Naive thymus-derived CD4-positive, alpha-beta T cell (primary cell): ENCODE data around the gene ZKSCAN8. TPM values are rescaled to one million over a fixed set of nuclear protein-coding genes. Genes with fewer than 3 reads are reported as not detected.

Experiments
- ATAC-seq: fragments of 150-1000 bp; cut with Tn5 transposase; 2 replicates; pipeline ENCODE4 v1.10.0; 2021; ENCODE audit warnings: mild to moderate bottlenecking, moderate library complexity
- CTCF ChIA-PET: fragments of 350-600 bp; sonication (Branson Sonifier 250); formaldehyde crosslinking; loops from one replicate; lab custom pipeline; 2021; ENCODE audit warnings: antibody characterized with exemption; lab: Charles Lee
- POLR2A ChIA-PET: fragments of 350-600 bp; sonication (Branson Sonifier 250); formaldehyde crosslinking; loops from one replicate; lab custom pipeline; 2021; ENCODE audit warnings: antibody characterized with exemption, inconsistent platforms; lab: Charles Lee
- DNase-seq, 9 donors: peaks; one replicate each; pipeline versions ENCODE4 v3.0.0 to v3.0.0-alpha.2; 2020 to 2022; ENCODE audit warnings: mixed read lengths in 1 of 9
- H3K27ac ChIP-seq: one replicate; pipeline ENCODE4 v1.7.0; 2013; ENCODE audit warnings: mild to moderate bottlenecking, low read depth, low read length, moderate library complexity
- H3K27me3 ChIP-seq, 2 donors: one replicate each; pipeline ENCODE4 v1.7.0; 2013; ENCODE audit warnings: low read length in 2 of 2, mild to moderate bottlenecking in 2 of 2, moderate library complexity in 2 of 2; ENCODE audit not compliant: control insufficient read depth in 2 of 2, insufficient read depth in 2 of 2
- H3K36me3 ChIP-seq, 3 experiments: 1 replicate in 2 of 3; 2 replicates in 1 of 3; pipeline ENCODE4 v1.7.0; 2013; ENCODE audit warnings: low read length in 3 of 3, mild to moderate bottlenecking in 3 of 3, moderate library complexity in 1 of 3; ENCODE audit not compliant: insufficient read depth in 3 of 3, control insufficient read depth in 2 of 3
- H3K4me1 ChIP-seq, 2 donors: one replicate each; pipeline ENCODE4 v1.7.0; 2013; ENCODE audit warnings: low read length in 2 of 2, mild to moderate bottlenecking in 2 of 2, moderate library complexity in 1 of 2; ENCODE audit not compliant: control insufficient read depth in 2 of 2, insufficient read depth in 2 of 2
- H3K4me3 ChIP-seq: 2 replicates; pipeline ENCODE4 v1.7.0; 2013; ENCODE audit warnings: mild to moderate bottlenecking, low read length
- H3K9me3 ChIP-seq, 3 experiments: 1 replicate in 2 of 3; 2 replicates in 1 of 3; pipeline ENCODE4 v1.7.0; 2013; ENCODE audit warnings: low read length in 3 of 3; ENCODE audit not compliant: control insufficient read depth in 2 of 3
- H3K27ac Mint-ChIP-seq, 9 donors: one replicate each; pipeline ENCODE4 v1.8.0; 2020 to 2022; ENCODE audit warnings: mixed read lengths in 9 of 9, mild to moderate bottlenecking in 8 of 9, moderate library complexity in 5 of 9, inconsistent platforms in 2 of 9
- H3K27me3 Mint-ChIP-seq, 5 donors: one replicate each; pipeline ENCODE4 v1.8.0; 2021 to 2022; ENCODE audit warnings: mixed read lengths in 5 of 5, mild to moderate bottlenecking in 1 of 5
- H3K36me3 Mint-ChIP-seq, 5 donors: one replicate each; pipeline ENCODE4 v1.8.0; 2020 to 2022; ENCODE audit warnings: mixed read lengths in 5 of 5, mild to moderate bottlenecking in 3 of 5, inconsistent platforms in 1 of 5
- H3K4me1 Mint-ChIP-seq, 7 donors: one replicate each; pipeline ENCODE4 v1.8.0; 2020 to 2022; ENCODE audit warnings: mixed read lengths in 7 of 7, mild to moderate bottlenecking in 3 of 7, inconsistent platforms in 1 of 7
- H3K4me3 Mint-ChIP-seq, 10 donors: one replicate each; pipeline ENCODE4 v1.8.0; 2020 to 2022; ENCODE audit warnings: mild to moderate bottlenecking in 10 of 10, mixed read lengths in 10 of 10, moderate library complexity in 6 of 10, inconsistent platforms in 2 of 10
- H3K9me3 Mint-ChIP-seq, 11 donors: one replicate each; pipeline ENCODE4 v1.8.0; 2020 to 2022; ENCODE audit warnings: mixed read lengths in 11 of 11, mild to moderate bottlenecking in 4 of 11, inconsistent platforms in 1 of 11, moderate library complexity in 1 of 11
- intact Hi-C, 2 donors: fragments of 100-400 bp; cut with micrococcal nuclease; formaldehyde crosslinking; loops; one replicate each; pipeline ENCODE4 v1.15.1; 2023
- polyA plus RNA-seq, 2 donors: library from polyadenylated mRNA; unstranded; fragments of 300-500 nt; fragmentation: Illumina TruSeq; gene quantifications; one replicate each; pipeline ENCODE4 v1.2.3, GENCODE V29; 2021
- total RNA-seq, 6 experiments: library from RNA in 5 of 6; stranded (reverse) in 5 of 6; gene quantifications; 1 replicate in 5 of 6; 2 replicates in 1 of 6; pipeline ENCODE4 v1.2.3 and lab custom pipeline; 2021 to 2026

Gene ZKSCAN8
- total and polyA plus RNA-seq, 7 experiments from 2014 or later = 0.52 to 46.7 (median 25.0) TPM

- Mint-ChIP-seq H3K27ac (peak overlapping the region; percentile 79 to 100 (median 90)), H3K4me1 (peaks cover 29 to 82% (median 77%) of the 10 kb centered on the region in 7 donors), H3K9me3 (no peaks in the 10 kb centered on the region), H3K36me3 (peaks cover 2 to 18% (median 17%) of the 10 kb centered on the region in 5 donors), H3K4me3 (peak overlapping the region; percentile 76 to 99 (median 97)), H3K27me3 (no peaks in the 10 kb centered on the region)
- H3K27ac ChIP-seq = peak overlapping the region; percentile 59
- no peaks in the 10 kb centered on the region for H3K27me3 ChIP-seq
- intact Hi-C loops = loop anchor here (1.0 to 10.0 kb wide), 14 partner anchors 16 to 966 kb away; partner anchors contain the start of genes ZKSCAN4 (in 2 of the 2), ZSCAN16 (in 2 of the 2), ZSCAN23 (in 2 of the 2) and ZKSCAN3 (in 1 of the 2)
- ChIA-PET POLR2A (interaction anchor here (0.6 to 6.4 kb wide), 15 partner anchors 9 to 1853 kb away, joined by 3 to 75 read pairs (median 6); partner anchors contain the start of genes ZKSCAN4, ZSCAN16, ZSCAN26 and ZSCAN31), CTCF (interaction anchor here (0.7 to 1.8 kb wide), 4 partner anchors 13 to 215 kb away, joined by 4 to 6 read pairs (median 4); partner anchors contain the start of gene ZKSCAN3)
- H3K9me3 ChIP-seq = no peaks in the 10 kb centered on the region
- H3K4me1 ChIP-seq = peaks cover 19 to 35% of the 10 kb centered on the region in 2 donors
- H3K4me3 ChIP-seq = peak overlapping the region; percentile 19
- DNase-seq (no peak), ATAC-seq (no peak)
- H3K36me3 ChIP-seq = peaks cover 0 to 5% (median 0%) of the 10 kb centered on the region in 3 experiments
Observed at GRCh38 chr6:28140616-28141015, 1.1 kb upstream of the ZKSCAN8 start.

DNA sequence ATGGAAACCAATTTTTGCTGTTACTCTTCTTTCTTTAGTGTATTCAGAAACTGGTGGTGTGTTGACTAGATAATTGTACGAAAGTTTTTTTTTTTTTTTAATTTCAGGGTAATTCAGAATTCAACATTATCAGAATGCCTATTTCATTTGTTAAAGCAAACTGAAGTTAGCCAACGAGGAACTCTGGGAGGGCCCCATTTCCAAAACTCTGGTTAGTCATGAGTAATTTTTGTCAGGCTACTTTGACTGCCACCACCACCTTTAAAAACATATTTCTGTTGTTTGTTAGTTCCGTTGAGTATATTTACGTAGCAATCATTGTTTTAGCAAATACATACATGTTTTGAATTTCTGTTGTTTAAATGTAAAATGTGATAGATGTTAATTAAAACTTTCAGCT, 763 bp downstream of the ZKSCAN8 start:
- peak overlapping the region; percentile 90 to 100 (median 93) for H3K27ac Mint-ChIP-seq
- H3K4me1 ChIP-seq = peaks cover 19 to 36% of the 10 kb centered on the region in 2 donors
- CTCF ChIA-PET = interaction anchor here (1.1 to 1.4 kb wide), 2 partner anchors 118 to 125 kb away, joined by 4 read pairs; partner anchors contain the start of gene ZSCAN26
- intact Hi-C loops = loop anchor here (5.0 to 10.0 kb wide), 3 partner anchors 195 to 968 kb away; partner anchors contain the start of genes ZSCAN23 (in 1 of the 2) and ZSCAN31 (in 1 of the 2)
- no peak for ATAC-seq
- peaks cover 27 to 76% (median 68%) of the 10 kb centered on the region in 7 donors for H3K4me1 Mint-ChIP-seq
- peak overlapping the region; percentile 94 to 99 (median 98) for H3K4me3 Mint-ChIP-seq
- H3K27me3 Mint-ChIP-seq = no peaks in the 10 kb centered on the region
- POLR2A ChIA-PET = interaction anchor here (0.6 to 4.0 kb wide), 12 partner anchors 9 to 305 kb away, joined by 3 to 22 read pairs (median 4); partner anchors contain the start of genes ZKSCAN4, ZSCAN16 and ZSCAN26
- no peaks in the 10 kb centered on the region for H3K27me3 ChIP-seq
- H3K4me3 ChIP-seq = peak overlapping the region; percentile 85
- peaks cover 0 to 9% (median 0%) of the 10 kb centered on the region in 3 experiments for H3K36me3 ChIP-seq
- no peaks in the 10 kb centered on the region for H3K9me3 Mint-ChIP-seq
- H3K27ac ChIP-seq = peak overlapping the region; percentile 75
- H3K36me3 Mint-ChIP-seq = peaks cover 5 to 26% (median 22%) of the 10 kb centered on the region in 5 donors
- DNase-seq = no peak
- no peaks in the 10 kb centered on the region for H3K9me3 ChIP-seq

GRCh38 chr6:28145231-28145630, 3.5 kb downstream of the ZKSCAN8 start:
- H3K27ac ChIP-seq = no peak overlapping the region
- CTCF ChIA-PET = no interaction called here
- Mint-ChIP-seq H3K4me3 (no peak overlapping the region), H3K27ac (no peak overlapping the region), H3K4me1 (peaks cover 22 to 63% (median 59%) of the 10 kb centered on the region in 7 donors), H3K9me3 (no peaks in the 10 kb centered on the region), H3K27me3 (no peaks in the 10 kb centered on the region), H3K36me3 (peaks cover 23 to 49% (median 41%) of the 10 kb centered on the region in 5 donors)
- intact Hi-C loops = loop anchor here in 1 of 2 donors (10.0 kb wide), 1 partner anchor 970 kb away; no protein-coding TSS in a partner anchor
- peaks cover 9 to 25% of the 10 kb centered on the region in 2 donors for H3K4me1 ChIP-seq
- H3K27me3 ChIP-seq = no peaks in the 10 kb centered on the region
- DNase-seq (no peak), ATAC-seq (no peak)
- peaks cover 4 to 33% (median 15%) of the 10 kb centered on the region in 3 experiments for H3K36me3 ChIP-seq
- H3K9me3 ChIP-seq = no peaks in the 10 kb centered on the region
- no peak overlapping the region for H3K4me3 ChIP-seq
- POLR2A ChIA-PET = no interaction called here

DNA sequence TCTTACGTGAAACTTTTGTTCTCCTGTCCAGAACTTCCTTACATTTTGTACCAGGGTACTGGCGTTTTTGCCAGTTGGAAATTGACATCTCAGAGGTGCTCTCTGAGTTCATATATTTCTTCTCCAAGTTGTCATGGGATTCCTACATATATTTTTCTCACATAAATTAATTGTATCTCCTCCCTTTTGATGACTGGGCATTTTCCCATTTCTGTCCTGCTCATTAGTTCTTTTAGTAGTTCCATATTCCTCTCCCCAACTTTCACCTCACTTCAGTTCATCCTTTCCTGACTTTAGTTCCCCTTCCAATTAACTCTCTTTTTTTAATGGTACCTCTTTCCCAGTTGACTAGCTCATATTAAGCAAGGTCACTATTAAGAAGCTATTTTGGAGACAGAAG, 10.8 kb downstream of the ZKSCAN8 start:
- no peak overlapping the region for H3K4me3 Mint-ChIP-seq
- ChIA-PET CTCF (no interaction called here), POLR2A (interaction anchor here (1.2 to 2.7 kb wide), 2 partner anchors 11 to 15 kb away, joined by 3 to 10 read pairs; partner anchors contain the start of gene ZKSCAN8)
- peaks cover 0 to 34% (median 0%) of the 10 kb centered on the region in 11 donors for H3K9me3 Mint-ChIP-seq
- H3K4me3 ChIP-seq = no peak overlapping the region
- no peaks in the 10 kb centered on the region for H3K27me3 Mint-ChIP-seq
- H3K27ac ChIP-seq = no peak overlapping the region
- intact Hi-C loops = no loop called here
- no peaks in the 10 kb centered on the region for H3K4me1 ChIP-seq
- no peak for DNase-seq
- H3K9me3 ChIP-seq = no peaks in the 10 kb centered on the region
- H3K36me3 Mint-ChIP-seq = peaks cover 49 to 88% (median 81%) of the 10 kb centered on the region in 5 donors
- no peak for ATAC-seq
- no peak overlapping the region for H3K27ac Mint-ChIP-seq
- peaks cover 28 to 78% (median 35%) of the 10 kb centered on the region in 3 experiments for H3K36me3 ChIP-seq
- H3K4me1 Mint-ChIP-seq = peaks cover 2 to 7% (median 5%) of the 10 kb centered on the region in 7 donors
- H3K27me3 ChIP-seq = no peaks in the 10 kb centered on the region

GRCh38 chr6:28153546-28153945, 11.9 kb downstream of the ZKSCAN8 start:
- Mint-ChIP-seq H3K4me3 (no peak overlapping the region), H3K27ac (no peak overlapping the region), H3K9me3 (peaks cover 0 to 34% (median 0%) of the 10 kb centered on the region in 11 donors), H3K4me1 (peaks cover 0 to 4% (median 0%) of the 10 kb centered on the region in 7 donors), H3K36me3 (peaks cover 47 to 88% (median 84%) of the 10 kb centered on the region in 5 donors), H3K27me3 (no peaks in the 10 kb centered on the region)
- ATAC-seq = no peak
- intact Hi-C loops = no loop called here
- DNase-seq = no peak
- Histone ChIP-seq H3K27ac (no peak overlapping the region), H3K4me1 (no peaks in the 10 kb centered on the region), H3K4me3 (no peak overlapping the region), H3K9me3 (no peaks in the 10 kb centered on the region), H3K36me3 (peaks cover 28 to 70% (median 30%) of the 10 kb centered on the region in 3 experiments), H3K27me3 (no peaks in the 10 kb centered on the region)
- CTCF ChIA-PET = interaction anchor here (1.4 kb wide), 1 partner anchor 12 kb away, joined by 4 read pairs; the partner anchor contains the start of gene ZKSCAN8
- POLR2A ChIA-PET = interaction anchor here (1.3 kb wide), 1 partner anchor 12 kb away, joined by 4 read pairs; the partner anchor contains the start of gene ZKSCAN8

DNA sequence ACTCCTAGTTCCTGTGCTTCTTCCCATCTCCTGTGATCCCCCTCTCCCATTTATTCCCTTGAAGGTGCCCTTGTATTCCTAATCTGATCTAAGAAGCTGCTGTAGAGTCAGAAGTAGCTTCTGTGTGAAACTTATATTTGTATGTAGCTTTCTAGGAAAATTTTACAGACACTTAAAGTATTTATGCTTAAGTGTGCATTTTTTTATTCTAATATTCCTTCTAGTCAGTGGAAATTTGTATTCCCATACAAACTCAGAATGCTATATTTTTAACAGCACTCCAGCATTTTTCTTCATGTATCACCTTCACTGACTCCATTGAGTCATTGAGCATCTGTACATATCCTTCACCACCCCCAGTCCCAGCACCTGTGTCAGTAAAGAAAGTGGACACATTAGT, 12.7 kb downstream of the ZKSCAN8 start:
- Histone ChIP-seq H3K27me3 (no peaks in the 10 kb centered on the region), H3K4me3 (no peak overlapping the region), H3K9me3 (no peaks in the 10 kb centered on the region), H3K36me3 (peaks cover 22 to 62% (median 26%) of the 10 kb centered on the region in 3 experiments), H3K4me1 (no peaks in the 10 kb centered on the region), H3K27ac (no peak overlapping the region)
- intact Hi-C loops = no loop called here
- Mint-ChIP-seq H3K4me3 (no peak overlapping the region), H3K4me1 (peaks cover 0 to 4% (median 0%) of the 10 kb centered on the region in 7 donors), H3K36me3 (peaks cover 48 to 89% (median 83%) of the 10 kb centered on the region in 5 donors), H3K9me3 (peaks cover 0 to 39% (median 2%) of the 10 kb centered on the region in 11 donors), H3K27ac (no peak overlapping the region), H3K27me3 (no peaks in the 10 kb centered on the region)
- ATAC-seq = no peak
- ChIA-PET CTCF (interaction anchor here (1.4 kb wide), 1 partner anchor 13 kb away, joined by 4 read pairs; the partner anchor contains the start of gene ZKSCAN8), POLR2A (interaction anchor here (1.3 kb wide), 1 partner anchor 13 kb away, joined by 4 read pairs; the partner anchor contains the start of gene ZKSCAN8)
- no peak for DNase-seq
